K562 (cell line): ENCODE results near the gene WIPF3. TPM values are rescaled to one million over a fixed set of nuclear protein-coding genes. Genes with fewer than 3 reads are reported as not detected.

Source experiments
- BHLHE40 ChIP-seq: IDR thresholded peaks from 2 replicates; pipeline ENCODE4 v1.6.1; 2011; ENCODE audit warnings: low read length, improper control_type of control experiment
- BMI1 ChIP-seq: fragments of 150-350 bp; IDR thresholded peaks from 2 replicates; pipeline ENCODE4 v1.6.1; 2014; ENCODE audit warnings: low read length
- CBX5 ChIP-seq: IDR thresholded peaks from 2 replicates; pipeline ENCODE4 v1.6.1; 2014; ENCODE audit warnings: low read depth, borderline replicate concordance
- CHD1 ChIP-seq: fragments of 200-600 bp; sonication (generic); IDR thresholded peaks from one replicate; pipeline ENCODE4 v1.6.1; 2012; ENCODE audit warnings: mild to moderate bottlenecking, moderate library complexity, low read length, inconsistent platforms
- CHD2 ChIP-seq: IDR thresholded peaks from 2 replicates; pipeline ENCODE4 v1.6.1; 2011; ENCODE audit warnings: low read depth, low read length
- GABPA ChIP-seq: fragments of 200-800 bp; sonication (Bioruptor generic); conservative IDR thresholded peaks from 2 replicates; pipeline ENCODE4 v1.6.1; 2016; ENCODE audit warnings: low read depth, missing genetic modification characterization, missing compliant biosample characterization
- GATAD2B ChIP-seq: fragments of 450-650 bp; IDR thresholded peaks from 2 replicates; pipeline ENCODE4 v1.6.1; 2017; ENCODE audit warnings: mild to moderate bottlenecking, borderline replicate concordance
- HOMEZ ChIP-seq: fragments of 250-450 bp; sonication (Bioruptor Pico); IDR thresholded peaks from 2 replicates; pipeline ENCODE4 v1.4.0; 2020; ENCODE audit warnings: mild to moderate bottlenecking, moderate library complexity
- HSF4 ChIP-seq: fragments of 250-450 bp; sonication (Bioruptor Pico); IDR thresholded peaks from 2 replicates; pipeline ENCODE4 v2.1.2; 2022; ENCODE audit warnings: mild to moderate bottlenecking, moderate library complexity, borderline replicate concordance
- JUND ChIP-seq, 2 experiments: IDR thresholded peaks; 2 replicates in 1 of 2; 3 replicates in 1 of 2; pipeline ENCODE4 v1.6.1; 2011; ENCODE audit warnings: borderline replicate concordance in 2 of 2, low read depth in 2 of 2, low read length in 2 of 2, improper control_type of control experiment in 1 of 2, missing biosample characterization in 1 of 2, missing genetic modification characterization in 1 of 2, missing genetic modification reagents in 1 of 2
- MNT ChIP-seq, 2 experiments: fragments of 450-650 bp; conservative IDR thresholded peaks; 2 replicates each; pipeline ENCODE4 v1.6.1; 2017; ENCODE audit warnings: mild to moderate bottlenecking in 2 of 2, moderate library complexity in 2 of 2
- NFE2 ChIP-seq: IDR thresholded peaks from 2 replicates; pipeline ENCODE4 v1.6.1; 2014; ENCODE audit warnings: antibody characterized with exemption, low read depth
- NR2C2 ChIP-seq, 2 experiments: fragments of 200-800 bp in 1 of 2; sonication (Bioruptor generic) in 1 of 2; sonication (generic) in 1 of 2; formaldehyde crosslinking in 1 of 2; IDR thresholded peaks; 2 replicates each; pipeline versions ENCODE4 v1.6.1 to v1.8.0; 2016 to 2022; ENCODE audit warnings: mild to moderate bottlenecking in 1 of 2, missing compliant biosample characterization in 1 of 2, missing genetic modification characterization in 1 of 2, missing genetic modification reagents in 1 of 2
- PHB2 ChIP-seq: fragments of 450-650 bp; IDR thresholded peaks from 2 replicates; pipeline ENCODE4 v1.6.1; 2017; ENCODE audit warnings: low read depth
- RAD51 ChIP-seq: fragments of 450-650 bp; IDR thresholded peaks from 2 replicates; pipeline ENCODE4 v1.7.1; 2016; ENCODE audit warnings: low read depth, mild to moderate bottlenecking, borderline replicate concordance
- RBFOX2 ChIP-seq: fragments of 200-400 bp; formaldehyde crosslinking; IDR thresholded peaks from 2 replicates; pipeline ENCODE4 v1.6.1; 2017; ENCODE audit warnings: low read depth, mild to moderate bottlenecking, low read length, moderate library complexity
- SMC3 ChIP-seq: conservative IDR thresholded peaks from 2 replicates; pipeline ENCODE4 v1.6.1; 2011; ENCODE audit warnings: low read depth, low read length, improper control_type of control experiment; ENCODE audit not compliant: insufficient read depth
- SPI1 ChIP-seq: IDR thresholded peaks from 2 replicates; pipeline ENCODE4 v1.6.1; 2011; ENCODE audit warnings: low read depth, low read length, control low read depth, borderline replicate concordance
- TOE1 ChIP-seq, 2 experiments: fragments of 450-650 bp in 1 of 2; sonication (generic) in 1 of 2; formaldehyde crosslinking in 1 of 2; IDR thresholded peaks; 2 replicates each; pipeline versions ENCODE4 v1.7.1 to v1.8.0; 2016 to 2022; ENCODE audit warnings: borderline replicate concordance in 2 of 2, mild to moderate bottlenecking in 2 of 2, antibody characterized with exemption in 1 of 2, inconsistent platforms in 1 of 2, low read depth in 1 of 2, missing genetic modification reagents in 1 of 2, moderate library complexity in 1 of 2
- TRIM24 ChIP-seq, 2 experiments: fragments of 450-650 bp; IDR thresholded peaks; 2 replicates each; pipeline ENCODE4 v1.6.1; 2016
- USF2 ChIP-seq: sonication (generic); formaldehyde crosslinking; IDR thresholded peaks from 2 replicates; pipeline ENCODE4 v1.5.0; 2020; ENCODE audit warnings: missing genetic modification reagents
- ZNF253 ChIP-seq: fragments of 250-450 bp; sonication (Bioruptor Pico); conservative IDR thresholded peaks from 2 replicates; pipeline ENCODE4 v1.6.1; 2021; ENCODE audit warnings: mild to moderate bottlenecking
- ZNF584 ChIP-seq: fragments of 200-800 bp; sonication (Bioruptor generic); IDR thresholded peaks from 2 replicates; pipeline ENCODE4 v1.6.1; 2016; ENCODE audit warnings: low read depth, mild to moderate bottlenecking, missing genetic modification characterization, missing compliant biosample characterization
- ZNF780A ChIP-seq: fragments of 250-450 bp; sonication (Bioruptor Pico); IDR thresholded peaks from 2 replicates; pipeline ENCODE4 v1.5.0; 2021; ENCODE audit warnings: mild to moderate bottlenecking
- ZNF79 ChIP-seq: fragments of 250-450 bp; sonication (Bioruptor Pico); IDR thresholded peaks from 2 replicates; pipeline ENCODE4 v1.4.0; 2020; ENCODE audit warnings: low read depth, mild to moderate bottlenecking, moderate library complexity
- polyA plus RNA-seq, 8 experiments: library from polyadenylated mRNA; depleted of rRNA in 4 of 8; stranded (reverse) in 5 of 8; unstranded in 3 of 8; fragments of >200 nt; fragmentation: Nextera tagmentation in 2 of 8; fragmentation: Illumina TruSeq in 1 of 8; extraction: Ambion mirVana in 2 of 8; extraction: Trizol in 1 of 8; gene quantifications; 2 replicates each; pipeline versions ENCODE4 v1.2.1 to v1.2.3, GENCODE V29; 2011 to 2014; ENCODE audit warnings: inconsistent platforms in 1 of 8, missing spikeins in 1 of 8
- total RNA-seq, 7 experiments: library from RNA; depleted of rRNA in 6 of 7; stranded (reverse); fragments of >200 nt in 6 of 7; fragmentation: Illumina TruSeq in 2 of 7; extraction: Trizol in 2 of 7; gene quantifications; 2 replicates each; pipeline versions ENCODE4 v1.2.1 to v1.2.3, GENCODE V29; 2011 to 2021; ENCODE audit warnings: low replicate concordance in 1 of 7

Gene WIPF3
- total and polyA plus RNA-seq, 9 of the 15 experiments (the other 6 are each of a cell fraction or from before 2014, with no cell fraction given), result 0.18 to 3.2 (median 1.7) TPM

GRCh38 chr7:29798422-29798821 is 7.9 kb upstream of the WIPF3 start (continued):
- TF ChIP-seq TOE1 (IDR thresholded peaks at IDR 0.05; ENCODE audit: borderline replicate concordance) (peak; percentile 65; the same call in 1 of the 2 replicates), TOE1 (CRISPR knock-in tag; IDR thresholded peaks at IDR 0.05; ENCODE audit: borderline replicate concordance, low read depth) (no peak), ZNF253 (CRISPR knock-in tag) (no peak), USF2 (CRISPR knock-in tag) (peak; percentile 48; the same call in 1 of the 2 replicates), SMC3 (no peak), TRIM24 (IDR thresholded peaks at IDR 0.05) (peak; percentile 29 to 32; a peak in 1 of 4 replicates), ZNF79 (CRISPR knock-in tag) (no peak), HOMEZ (CRISPR knock-in tag) (no peak), RBFOX2 (no peak), ZNF584 (0 out of 2 replicates have a peak, but pooled peaks have one; percentile 38), CHD1 (no peak), ZNF780A (no peak), RAD51 (peak; percentile 75), GATAD2B (no peak), BMI1 (no peak), GABPA (tag) (peak; percentile 29; the same call in 1 of the 2 replicates), BHLHE40 (peak; percentile 68), CHD2 (no peak), NR2C2 (CRISPR knock-in tag; IDR thresholded peaks at IDR 0.05) (no peak), NR2C2 (tag; IDR thresholded peaks at IDR 0.05) (peak; percentile 62; the same call in 1 of the 2 replicates), MNT (conservative IDR thresholded peaks at IDR 0.05) (peak in 1 of 2 experiments; percentile 12; a peak in 1 of 4 replicates), JUND (IDR thresholded peaks at IDR 0.05; ENCODE audit: borderline replicate concordance, low read depth, low read length) (peak; percentile 18; the same call in 1 of the 2 replicates), JUND (tag; IDR thresholded peaks at IDR 0.05; ENCODE audit: borderline replicate concordance, low read depth, low read length) (peak; percentile 46; the same call in 1 of the 3 replicates), CBX5 (no peak), SPI1 (0 out of 2 replicates have a peak, but pooled peaks have one; percentile 15), HSF4 (CRISPR knock-in tag) (peak; percentile 68; the same call in 1 of the 2 replicates), PHB2 (no peak), NFE2 (no peak)
